Hindlimb muscle (tissue), 1 donor: ENCODE measurements around the gene TBC1D10B. TPM values are rescaled to one million over a fixed set of nuclear protein-coding genes. Genes with fewer than 3 reads are reported as not detected.
"Not testable (repeated sequence)": the region's sequence is repeated elsewhere in the genome, so short reads cannot be mapped to it uniquely, and the experiment has no call there.

Experiments
- DNase-seq: peaks from one replicate; pipeline ENCODE4 v3.0.0-alpha.2; 2013
- polyA plus RNA-seq: library from polyadenylated mRNA; unstranded; fragments of 120-200 nt; gene quantifications from one replicate; pipeline ENCODE4 v1.2.1, GENCODE V29; 2013; ENCODE audit not compliant: insufficient read length

The TBC1D10B gene
- polyA plus RNA-seq, 1 donor = 40.8 TPM

- DNase-seq = no peak
These were observed 26.8 kb upstream of the TBC1D10B start for GRCh38 chr16:30397056-30397455.

- not testable (repeated sequence) for DNase-seq
These were observed 26.3 kb upstream of the TBC1D10B start for GRCh38 chr16:30396627-30397026.

- no peak for DNase-seq
These were observed 25.8 kb upstream of the TBC1D10B start for GRCh38 chr16:30395992-30396585.

GRCh38 chr16:30395155-30395991, 25.1 kb upstream of the TBC1D10B start, which contains the start of gene ZNF48:
TSS of gene ZNF48 (plus strand) at chr16:30395420. CDS start at chr16:30395795, 375 bp downstream.
- DNase-seq = peak; percentile 93

GRCh38 chr16:30394592-30395154, 24.4 kb upstream of the TBC1D10B start:
- DNase-seq = peak; percentile 38

GRCh38 chr16:30383521-30383920, 13.2 kb upstream of the TBC1D10B start:
- peak; percentile 75 for DNase-seq

- no peak for DNase-seq
These were observed 12.0 kb upstream of the TBC1D10B start, which contains the start of gene SEPTIN1 for GRCh38 chr16:30382111-30382881. TSS of gene SEPTIN1 (minus strand) at chr16:30382561. CDS start at chr16:30382542, 19 bp downstream.

- no peak for DNase-seq
These were observed 11.2 kb upstream of the TBC1D10B start for GRCh38 chr16:30381291-30382041.

GRCh38 chr16:30380803-30381208, 10.5 kb upstream of the TBC1D10B start:
- no peak for DNase-seq

- no peak for DNase-seq
These were observed 9.9 kb upstream of the TBC1D10B start for GRCh38 chr16:30380072-30380802.

- DNase-seq = no peak
These were observed 9.0 kb upstream of the TBC1D10B start for GRCh38 chr16:30379158-30379783.

- peak; percentile 99 for DNase-seq
These were observed 8.2 kb upstream of the TBC1D10B start for GRCh38 chr16:30378236-30379157.

- peak; percentile 91 for DNase-seq
These were observed 7.5 kb upstream of the TBC1D10B start for GRCh38 chr16:30377812-30378235.

GRCh38 chr16:30377050-30377811, 6.9 kb upstream of the TBC1D10B start:
- no peak for DNase-seq

- DNase-seq = no peak
These were observed 6.2 kb upstream of the TBC1D10B start for GRCh38 chr16:30376461-30376902.

GRCh38 chr16:30375864-30376263, 5.6 kb upstream of the TBC1D10B start:
- DNase-seq = no peak

- no peak for DNase-seq
These were observed 4.2 kb upstream of the TBC1D10B start, which contains the start of gene MYL11 for GRCh38 chr16:30374538-30374937. TSS of gene MYL11 (plus strand) at chr16:30374802. CDS start at chr16:30374858, 56 bp downstream.

GRCh38 chr16:30372725-30373124, 2.4 kb upstream of the TBC1D10B start:
- no peak for DNase-seq
